ENCODE data around the gene EHD1.

GRCh38 chr11:64914123-64914522 is 35.7 kb upstream of the EHD1 start:
- TF ChIP-seq CTCF (conservative IDR thresholded peaks at IDR 0.05; ENCODE audit: low read length) = no peak
- TF ChIP-seq EZH2phosphoT487 (IDR thresholded peaks at IDR 0.05; ENCODE audit: borderline replicate concordance) = no peak
